Peyer's patch (tissue), 4 donors: Measurements from ENCODE around the gene SLAIN2. TPM values are rescaled to one million over a fixed set of nuclear protein-coding genes. Genes with fewer than 3 reads are reported as not detected.

Source experiments
- DNase-seq, 3 donors: peaks; one replicate each; pipeline ENCODE4 v3.0.0-alpha.2; 2017 to 2019
- H3K27ac ChIP-seq, 4 donors: fragments of 200-600 bp; sonication (generic); one replicate each; pipeline ENCODE4 v1.5.1; 2016 to 2019
- H3K27me3 ChIP-seq, 2 donors: fragments of 200-600 bp; sonication (generic); one replicate each; pipeline ENCODE4 v1.5.1; 2019
- H3K36me3 ChIP-seq, 3 donors: fragments of 200-600 bp; sonication (generic); one replicate each; pipeline ENCODE4 v1.5.1; 2016 to 2019
- H3K4me1 ChIP-seq, 4 donors: fragments of 200-600 bp; sonication (generic); one replicate each; pipeline ENCODE4 v1.5.1; 2016 to 2019
- H3K4me3 ChIP-seq, 4 donors: fragments of 200-600 bp; sonication (generic); 1 replicate in 3 of 4; 2 replicates in 1 of 4; pipeline ENCODE4 v1.5.1; 2016 to 2019; ENCODE audit warnings: mild to moderate bottlenecking in 1 of 4
- H3K9me3 ChIP-seq, 4 donors: fragments of 200-600 bp; sonication (generic); one replicate each; pipeline ENCODE4 v1.5.1; 2016 to 2019; ENCODE audit warnings: mild to moderate bottlenecking in 1 of 4
- POLR2A ChIP-seq, 2 donors: fragments of 450-650 bp; IDR thresholded peaks; one replicate each; pipeline ENCODE4 v1.5.1; 2017; ENCODE audit warnings: antibody characterized with exemption in 2 of 2, mild to moderate bottlenecking in 2 of 2, moderate library complexity in 2 of 2
- total RNA-seq, 4 donors: library from RNA; depleted of rRNA; stranded (reverse); fragments of >200 nt; gene quantifications; one replicate each; pipeline ENCODE4 v1.1.0, GENCODE V29; 2016
- TF ChIP-seq, protein P1 (sequence below), 6 experiments: fragments of 450-650 bp in 4 of 6; fragments of 200-600 bp in 2 of 6; sonication (generic) in 1 of 6; IDR thresholded peaks; one replicate each; pipeline ENCODE4 v1.5.1; 2017 to 2019; ENCODE audit warnings: antibody characterized with exemption in 6 of 6, mild to moderate bottlenecking in 3 of 6, moderate library complexity in 1 of 6

The SLAIN2 gene
- total RNA-seq, 4 donors from 2014 or later, result 19.1 to 40.9 (median 22.4) TPM

DNA sequence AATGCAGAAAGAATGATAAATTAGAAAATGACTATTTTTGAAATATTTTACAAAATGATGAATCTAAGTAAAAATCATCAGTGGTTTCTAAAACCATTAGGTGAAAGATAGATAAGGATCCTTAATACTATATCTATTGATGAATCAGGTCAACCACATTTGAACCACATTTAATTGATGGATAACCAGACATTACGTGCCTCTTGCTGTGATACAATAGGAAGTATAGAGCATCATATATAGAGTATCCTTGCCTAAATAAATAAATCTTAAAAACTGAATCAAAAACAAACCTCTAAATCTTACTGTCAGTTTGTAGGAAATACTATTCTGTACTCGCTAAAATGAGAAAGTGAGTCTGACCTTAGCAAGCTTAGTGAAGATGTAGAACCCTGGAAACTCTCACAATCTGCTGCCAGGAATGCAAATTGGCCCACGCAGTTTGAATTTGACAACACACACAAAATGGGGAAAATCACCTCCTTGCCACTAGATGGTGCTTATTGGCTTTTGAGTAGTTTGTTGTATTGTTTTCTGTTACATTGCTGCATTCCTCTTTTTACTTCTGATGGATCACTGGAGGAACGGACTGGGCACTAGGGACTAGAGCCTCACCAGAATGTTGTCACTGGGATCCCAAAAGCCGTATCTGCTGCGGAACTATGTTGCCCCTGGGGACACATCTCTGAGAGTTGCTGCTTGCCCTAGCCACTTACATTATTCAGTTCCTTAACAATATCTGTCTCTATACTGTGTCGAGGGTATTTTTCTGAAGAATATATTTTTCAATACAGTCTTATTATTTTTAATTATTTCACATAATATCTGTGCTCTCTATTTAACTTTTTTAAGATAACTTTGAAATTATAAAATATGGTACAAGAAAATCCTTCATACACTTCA, 25.4 kb upstream of the SLAIN2 start:
- H3K27ac ChIP-seq, result no peak overlapping the region
- H3K36me3 ChIP-seq, result no peaks in the 10 kb centered on the region
- TF ChIP-seq, protein P1, sequence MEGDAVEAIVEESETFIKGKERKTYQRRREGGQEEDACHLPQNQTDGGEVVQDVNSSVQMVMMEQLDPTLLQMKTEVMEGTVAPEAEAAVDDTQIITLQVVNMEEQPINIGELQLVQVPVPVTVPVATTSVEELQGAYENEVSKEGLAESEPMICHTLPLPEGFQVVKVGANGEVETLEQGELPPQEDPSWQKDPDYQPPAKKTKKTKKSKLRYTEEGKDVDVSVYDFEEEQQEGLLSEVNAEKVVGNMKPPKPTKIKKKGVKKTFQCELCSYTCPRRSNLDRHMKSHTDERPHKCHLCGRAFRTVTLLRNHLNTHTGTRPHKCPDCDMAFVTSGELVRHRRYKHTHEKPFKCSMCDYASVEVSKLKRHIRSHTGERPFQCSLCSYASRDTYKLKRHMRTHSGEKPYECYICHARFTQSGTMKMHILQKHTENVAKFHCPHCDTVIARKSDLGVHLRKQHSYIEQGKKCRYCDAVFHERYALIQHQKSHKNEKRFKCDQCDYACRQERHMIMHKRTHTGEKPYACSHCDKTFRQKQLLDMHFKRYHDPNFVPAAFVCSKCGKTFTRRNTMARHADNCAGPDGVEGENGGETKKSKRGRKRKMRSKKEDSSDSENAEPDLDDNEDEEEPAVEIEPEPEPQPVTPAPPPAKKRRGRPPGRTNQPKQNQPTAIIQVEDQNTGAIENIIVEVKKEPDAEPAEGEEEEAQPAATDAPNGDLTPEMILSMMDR (IDR thresholded peaks at IDR 0.05), result peak; percentile 4 to 78 (median 62)
- no peak for TF ChIP-seq POLR2A (IDR thresholded peaks at IDR 0.05)
- peak in 1 of 3 donors; percentile 54 for DNase-seq
- no peaks in the 10 kb centered on the region for H3K27me3 ChIP-seq
- H3K4me1 ChIP-seq, result no peaks in the 10 kb centered on the region
- H3K9me3 ChIP-seq, result no peaks in the 10 kb centered on the region
- H3K4me3 ChIP-seq, result no peak overlapping the region

- Histone ChIP-seq H3K27me3 (no peaks in the 10 kb centered on the region), H3K4me3 (no peak overlapping the region), H3K27ac (no peak overlapping the region), H3K9me3 (no peaks in the 10 kb centered on the region), H3K36me3 (no peaks in the 10 kb centered on the region), H3K4me1 (no peaks in the 10 kb centered on the region)
- DNase-seq, result no peak
- TF ChIP-seq, protein P1 (IDR thresholded peaks at IDR 0.05), result no peak
Measured at GRCh38 chr4:48321312-48321711, 20.0 kb upstream of the SLAIN2 start.

GRCh38 chr4:48322063-48322462, 19.3 kb upstream of the SLAIN2 start:
- DNase-seq, result no peak
- no peaks in the 10 kb centered on the region for H3K9me3 ChIP-seq
- H3K36me3 ChIP-seq, result no peaks in the 10 kb centered on the region
- no peaks in the 10 kb centered on the region for H3K4me1 ChIP-seq
- H3K4me3 ChIP-seq, result no peak overlapping the region
- no peak overlapping the region for H3K27ac ChIP-seq
- TF ChIP-seq, protein P1 (IDR thresholded peaks at IDR 0.05), result no peak
- no peak for TF ChIP-seq POLR2A (IDR thresholded peaks at IDR 0.05)
- no peaks in the 10 kb centered on the region for H3K27me3 ChIP-seq

GRCh38 chr4:48324281-48324680, 17.0 kb upstream of the SLAIN2 start:
- no peak overlapping the region for H3K4me3 ChIP-seq
- no peak overlapping the region for H3K27ac ChIP-seq
- H3K27me3 ChIP-seq, result no peaks in the 10 kb centered on the region
- TF ChIP-seq, protein P1 (IDR thresholded peaks at IDR 0.05), result no peak
- TF ChIP-seq POLR2A (IDR thresholded peaks at IDR 0.05), result no peak
- H3K36me3 ChIP-seq, result no peaks in the 10 kb centered on the region
- H3K9me3 ChIP-seq, result no peaks in the 10 kb centered on the region
- DNase-seq, result no peak
- H3K4me1 ChIP-seq, result peaks cover 0 to 3% (median 0%) of the 10 kb centered on the region in 4 donors

GRCh38 chr4:48329193-48329592, 12.1 kb upstream of the SLAIN2 start:
- no peaks in the 10 kb centered on the region for H3K9me3 ChIP-seq
- DNase-seq, result no peak
- no peaks in the 10 kb centered on the region for H3K27me3 ChIP-seq
- TF ChIP-seq, protein P1 (IDR thresholded peaks at IDR 0.05), result no peak
- H3K36me3 ChIP-seq, result no peaks in the 10 kb centered on the region
- H3K4me1 ChIP-seq, result peaks cover 0 to 9% (median 0%) of the 10 kb centered on the region in 4 donors
- H3K4me3 ChIP-seq, result no peak overlapping the region
- no peak overlapping the region for H3K27ac ChIP-seq
